GM12878 (cell line): ENCODE results near the gene LGALS4. TPM values are rescaled to one million over a fixed set of nuclear protein-coding genes. Genes with fewer than 3 reads are reported as not detected.

Experiments
- ATAC-seq: fragments of 200-7000 bp; cut with Tn5 transposase; 3 replicates; pipeline ENCODE4 v1.9.1; 2020; ENCODE audit warnings: mild to moderate bottlenecking, moderate library complexity
- BruUV-seq: library from RNA; stranded (reverse); fragments of 400-500 nt; replicated peaks from 2 replicates; lab custom pipeline; 2021; lab: Mats Ljungman, UMichigan
- CTCF ChIA-PET: fragments of 300-600 bp; sonication (Branson Sonifier 250); formaldehyde crosslinking; extraction: SDS; loops from one replicate; lab custom pipeline; 2021; ENCODE audit warnings: inconsistent platforms; lab: Yijun Ruan, JAX
- POLR2A ChIA-PET: fragments of 350-600 bp; formaldehyde crosslinking; extraction: SDS; loops from one replicate; lab custom pipeline; 2021; ENCODE audit warnings: inconsistent platforms; lab: Charles Lee
- RAD21 ChIA-PET: fragments of 300-600 bp; sonication (Branson Sonifier 250); formaldehyde crosslinking; loops from one replicate; lab custom pipeline; 2023; ENCODE audit warnings: antibody characterized with exemption; ENCODE audit not compliant: unreplicated experiment; lab: Charles Lee
- SMC1A ChIA-PET: fragments of 300-600 bp; sonication (Branson Sonifier 250); formaldehyde crosslinking; loops from one replicate; lab custom pipeline; 2023; ENCODE audit not compliant: unreplicated experiment, uncharacterized antibody; lab: Charles Lee
- DNase-seq: peaks from one replicate; pipeline ENCODE4 v3.0.0-alpha.2; 2011; ENCODE audit warnings: low read depth, low spot score
- FAIRE-seq: peaks from 3 replicates; lab custom pipeline; 2011; peaks lifted over from hg19 to GRCh38; lab: Jason Lieb, UNC
- H2AFZ ChIP-seq: 2 replicates; pipeline ENCODE4 v1.6.0; 2011; ENCODE audit warnings: low read depth, low read length, control low read depth; ENCODE audit not compliant: control insufficient read depth
- H3K27ac ChIP-seq: 2 replicates; pipeline ENCODE4 v1.5.1; 2011; ENCODE audit warnings: control low read depth; ENCODE audit not compliant: control insufficient read depth, insufficient read depth
- H3K27me3 ChIP-seq, 2 experiments: replicated peaks in 1 of 2; 2 replicates each; pipeline versions ENCODE4 v1.6.0 to v1.6.1; 2011; ENCODE audit warnings: low read length in 1 of 2; ENCODE audit not compliant: control insufficient read depth in 2 of 2, insufficient read depth in 2 of 2
- H3K36me3 ChIP-seq, 2 experiments: 2 replicates each; pipeline ENCODE4 v1.5.1; 2011; ENCODE audit warnings: low read length in 1 of 2; ENCODE audit not compliant: control insufficient read depth in 2 of 2, insufficient read depth in 2 of 2
- H3K4me1 ChIP-seq: 2 replicates; pipeline ENCODE4 v1.6.1; 2011; ENCODE audit warnings: mild to moderate bottlenecking, low read length, moderate library complexity, mixed read lengths; ENCODE audit not compliant: control insufficient read depth, insufficient read depth
- H3K4me2 ChIP-seq: 2 replicates; pipeline ENCODE4 v1.6.0; 2011; ENCODE audit warnings: control low read depth; ENCODE audit not compliant: control insufficient read depth, insufficient read depth
- H3K4me3 ChIP-seq: fragments of 200-600 bp; sonication (generic); 2 replicates; pipeline ENCODE4 v1.5.1; 2016
- H3K79me2 ChIP-seq: 2 replicates; pipeline ENCODE4 v1.6.0; 2011; ENCODE audit warnings: low read length; ENCODE audit not compliant: control insufficient read depth, insufficient read depth
- H3K9ac ChIP-seq: 2 replicates; pipeline ENCODE4 v1.8.0; 2011; ENCODE audit warnings: low read length, control low read depth, mixed read lengths; ENCODE audit not compliant: control insufficient read depth, insufficient read depth
- H3K9me3 ChIP-seq: replicated peaks from 3 replicates; pipeline ENCODE4 v1.5.1; 2011; ENCODE audit warnings: mild to moderate bottlenecking, low read length; ENCODE audit not compliant: control insufficient read depth, insufficient read depth
- H4K20me1 ChIP-seq: 2 replicates; pipeline ENCODE4 v1.6.0; 2011; ENCODE audit not compliant: control insufficient read depth, insufficient read depth
- ASH2L ChIP-seq: fragments of 300-600, 200-600 bp; sonication (generic); IDR thresholded peaks from 2 replicates; pipeline ENCODE4 v1.6.1; 2017; ENCODE audit warnings: low read depth, mild to moderate bottlenecking, borderline replicate concordance
- BHLHE40 ChIP-seq, 2 experiments: fragments of 450-650 bp in 1 of 2; IDR thresholded peaks; 2 replicates each; pipeline ENCODE4 v1.6.1; 2011 to 2017; ENCODE audit warnings: low read depth in 2 of 2, borderline replicate concordance in 1 of 2, improper control_type of control experiment in 1 of 2, low read length in 1 of 2, mild to moderate bottlenecking in 1 of 2
- ETV6 ChIP-seq, 2 experiments: fragments of 450-650 bp in 1 of 2; IDR thresholded peaks in 1 of 2; conservative IDR thresholded peaks in 1 of 2; 2 replicates each; pipeline ENCODE4 v1.6.1; 2014; ENCODE audit warnings: antibody characterized with exemption in 1 of 2, borderline replicate concordance in 1 of 2, low read depth in 1 of 2, mild to moderate bottlenecking in 1 of 2, moderate library complexity in 1 of 2
- FOXK2 ChIP-seq: fragments of 450-650 bp; IDR thresholded peaks from 2 replicates; pipeline ENCODE4 v1.6.1; 2017; ENCODE audit warnings: mild to moderate bottlenecking, moderate library complexity
- JUND ChIP-seq: IDR thresholded peaks from 2 replicates; pipeline ENCODE4 v1.6.1; 2012; ENCODE audit warnings: low read depth, mild to moderate bottlenecking, low read length, improper control_type of control experiment, moderate library complexity
- MTA2 ChIP-seq: fragments of 450-650 bp; IDR thresholded peaks from 2 replicates; pipeline ENCODE4 v1.6.1; 2016; ENCODE audit warnings: low read depth, mild to moderate bottlenecking, moderate library complexity
- MXI1 ChIP-seq: fragments of 150-350 bp; IDR thresholded peaks from 2 replicates; pipeline ENCODE4 v1.6.1; 2011; ENCODE audit warnings: low read depth, mild to moderate bottlenecking, inconsistent platforms, low read length, improper control_type of control experiment
- NBN ChIP-seq: fragments of 450-650 bp; IDR thresholded peaks from 2 replicates; pipeline ENCODE4 v1.6.1; 2016
- NFYB ChIP-seq: IDR thresholded peaks from 2 replicates; pipeline ENCODE4 v1.6.1; 2011; ENCODE audit warnings: low read depth, mild to moderate bottlenecking, low read length, improper control_type of control experiment, moderate library complexity; ENCODE audit not compliant: insufficient read depth
- NR2C2 ChIP-seq: IDR thresholded peaks from 2 replicates; pipeline ENCODE4 v1.6.1; 2011; ENCODE audit warnings: borderline replicate concordance, low read depth; ENCODE audit not compliant: control insufficient read depth, insufficient read length
- NR2F1 ChIP-seq: fragments of 450-650 bp; conservative IDR thresholded peaks from 2 replicates; pipeline ENCODE4 v1.6.1; 2017; ENCODE audit warnings: mild to moderate bottlenecking
- STAT3 ChIP-seq: IDR thresholded peaks from 2 replicates; pipeline ENCODE4 v1.6.1; 2011; ENCODE audit warnings: low read depth, low read length, improper control_type of control experiment
- WGBS: methylation state at CpG from one replicate; pipeline ENCODE4 v1.1.6; 2016; ENCODE audit warnings: low lambda C conversion rate; ENCODE audit not compliant: insufficient replicate concordance, insufficient coverage; ENCODE audit errors: missing lambda C conversion rate; 5-methylcytosine and 5-hydroxymethylcytosine counted together
- in situ Hi-C: fragments of 300-500 bp; cut with MboI; formaldehyde crosslinking; loops from 9 replicates; pipeline ENCODE4 v1.14.3; 2018; ENCODE audit warnings: mixed read lengths
- intact Hi-C: fragments of 100-400 bp; cut with micrococcal nuclease; formaldehyde crosslinking; loops from one replicate; pipeline ENCODE4 v1.14.2; 2022; ENCODE audit not compliant: unreplicated experiment
- polyA plus RNA-seq, 11 experiments: library from polyadenylated mRNA; depleted of rRNA in 4 of 11; unstranded in 6 of 11; stranded (reverse) in 5 of 11; fragments of >200 nt; fragmentation: Nextera tagmentation in 4 of 11; fragmentation: Illumina TruSeq in 1 of 11; extraction: Ambion mirVana in 4 of 11; extraction: Trizol in 1 of 11; gene quantifications; 1 replicate in 1 of 11; 2 replicates in 10 of 11; pipeline versions ENCODE4 v1.2.1 to v1.2.3, GENCODE V29; 2011 to 2016; ENCODE audit warnings: inconsistent platforms in 2 of 11, missing spikeins in 2 of 11, low read depth in 1 of 11
- total RNA-seq, 4 experiments: library from RNA; depleted of rRNA in 3 of 4; stranded (reverse); fragments of >200 nt in 3 of 4; fragmentation: Illumina TruSeq in 1 of 4; extraction: Trizol in 1 of 4; gene quantifications; 2 replicates each; pipeline versions ENCODE4 v1.2.1 to v1.2.3, GENCODE V29; 2013 to 2021
- TF ChIP-seq, protein P1 (sequence below): IDR thresholded peaks from 2 replicates; pipeline ENCODE4 v1.6.1; 2011; ENCODE audit warnings: borderline replicate concordance, low read depth, mild to moderate bottlenecking, moderate library complexity, low read length; ENCODE audit not compliant: insufficient read depth, poor library complexity, severe bottlenecking
- TF ChIP-seq, protein P2 (sequence below): fragments of 450-650 bp; IDR thresholded peaks from 2 replicates; pipeline ENCODE4 v1.6.1; 2016; ENCODE audit warnings: mild to moderate bottlenecking
- TF ChIP-seq, protein P3 (sequence below): fragments of 450-650 bp; IDR thresholded peaks from 2 replicates; pipeline ENCODE4 v1.6.1; 2017; ENCODE audit warnings: low read depth, mild to moderate bottlenecking, moderate library complexity
- TF ChIP-seq, protein P4 (sequence below): fragments of 450-650 bp; IDR thresholded peaks from 2 replicates; pipeline ENCODE4 v1.6.1; 2016; ENCODE audit warnings: mild to moderate bottlenecking

Gene LGALS4
- total and polyA plus RNA-seq, 10 of the 15 experiments (the other 5 are each of a cell fraction or from before 2014, with no cell fraction given), result 0.13 to 2.1 (median 0.26) TPM; not detected in 4

DNA sequence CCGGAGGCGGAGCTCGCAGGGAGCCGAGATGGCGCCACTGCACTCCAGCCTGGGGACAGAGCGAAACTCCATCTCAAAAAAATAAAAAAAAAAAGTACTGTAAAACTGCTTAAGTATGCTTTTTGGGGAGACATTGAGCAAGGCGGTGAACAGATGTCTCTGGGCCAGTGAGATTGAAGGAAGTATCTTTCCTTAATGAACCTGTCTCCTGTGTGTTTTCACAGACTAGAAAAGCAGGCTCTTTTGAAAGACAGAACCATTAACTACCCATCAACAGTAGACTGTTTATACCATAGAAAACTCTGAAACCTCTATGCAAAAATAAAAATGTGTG is 20.3 kb upstream of the LGALS4 start (continued):
- TF ChIP-seq, protein P1, sequence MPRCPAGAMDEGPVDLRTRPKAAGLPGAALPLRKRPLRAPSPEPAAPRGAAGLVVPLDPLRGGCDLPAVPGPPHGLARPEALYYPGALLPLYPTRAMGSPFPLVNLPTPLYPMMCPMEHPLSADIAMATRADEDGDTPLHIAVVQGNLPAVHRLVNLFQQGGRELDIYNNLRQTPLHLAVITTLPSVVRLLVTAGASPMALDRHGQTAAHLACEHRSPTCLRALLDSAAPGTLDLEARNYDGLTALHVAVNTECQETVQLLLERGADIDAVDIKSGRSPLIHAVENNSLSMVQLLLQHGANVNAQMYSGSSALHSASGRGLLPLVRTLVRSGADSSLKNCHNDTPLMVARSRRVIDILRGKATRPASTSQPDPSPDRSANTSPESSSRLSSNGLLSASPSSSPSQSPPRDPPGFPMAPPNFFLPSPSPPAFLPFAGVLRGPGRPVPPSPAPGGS, result no peak
- TF ChIP-seq STAT3 (no peak), ETV6 (conservative IDR thresholded peaks at IDR 0.05 in 1 of 2, IDR thresholded peaks at IDR 0.05 in 1 of 2; ENCODE audit: borderline replicate concordance in 1 of 2, low read depth in 1 of 2) (no peak), NFYB (no peak), MXI1 (no peak), ASH2L (no peak), NR2C2 (no peak), FOXK2 (no peak)

DNA sequence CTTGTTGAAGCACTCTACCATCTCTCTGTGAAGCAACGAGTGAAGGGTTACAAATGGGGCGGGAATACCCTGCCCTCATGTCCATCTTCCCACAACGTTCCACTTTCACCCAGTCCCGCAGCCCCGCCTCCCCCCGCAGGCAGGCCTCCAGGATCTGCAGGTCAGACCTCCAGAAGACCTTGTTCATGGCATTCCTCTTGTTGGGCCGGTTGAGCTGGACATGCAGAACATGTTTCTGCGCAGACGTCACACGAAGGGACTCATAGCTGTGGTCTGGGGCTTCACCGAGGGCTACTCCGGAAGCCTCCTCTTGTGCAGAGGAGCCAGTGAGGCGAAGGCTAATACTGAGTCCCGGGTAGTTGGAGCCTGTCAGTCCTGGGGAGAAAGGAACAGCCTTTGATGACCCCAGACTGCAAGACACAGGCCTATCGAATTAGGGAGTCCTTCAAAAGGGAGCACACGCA is 18.4 kb upstream of the LGALS4 start:
- H3K9me3 ChIP-seq, result no peaks in the 10 kb centered on the region
- H3K4me3 ChIP-seq, result peak overlapping the region; percentile 75
- in situ Hi-C loops (no loop called here), intact Hi-C loops (loop anchor here (10.0 kb wide), 2 partner anchors 54 to 286 kb away; no protein-coding TSS in a partner anchor)
- ChIA-PET RAD21 (interaction anchor here (0.6 to 2.2 kb wide), 16 partner anchors 11 to 429 kb away, joined by 3 to 21 read pairs (median 6); partner anchors contain the start of genes ACTN4, FAM98C, MAP4K1 and MRPS12), SMC1A (interaction anchor here (0.6 to 3.0 kb wide), 11 partner anchors 15 to 318 kb away, joined by 3 to 14 read pairs (median 4); partner anchors contain the start of genes NFKBIB and SIRT2), CTCF (interaction anchor here (0.6 to 2.6 kb wide), 9 partner anchors 17 to 426 kb away, joined by 3 to 14 read pairs (median 5); partner anchors contain the start of genes MRPS12, NFKBIB and SARS2), POLR2A (interaction anchor here (0.7 to 6.1 kb wide), 12 partner anchors 11 to 491 kb away, joined by 3 to 43 read pairs (median 6); partner anchors contain the start of genes ACTN4, MRPS12, RINL and SARS2)
- ATAC-seq, result peak; percentile 91
- H2AFZ ChIP-seq, result peak overlapping the region; percentile 96
- BruUV-seq, result TSS peak; percentile 87
- peak overlapping the region; percentile 95 for H3K27ac ChIP-seq
- DNase-seq, result no peak
- peak; percentile 75 for FAIRE-seq
- peak overlapping the region; percentile 87 for H3K4me2 ChIP-seq
- H3K79me2 ChIP-seq, result peaks cover 11% of the 10 kb centered on the region
- H3K36me3 ChIP-seq, result peaks cover 3 to 4% of the 10 kb centered on the region in 2 experiments; a peak in 3 of 4 replicates
- no peaks in the 10 kb centered on the region for H3K27me3 ChIP-seq
- 1% methylated on average over 16 of the region's 16 CpGs for WGBS
- peak overlapping the region; percentile 94 for H3K9ac ChIP-seq
- H4K20me1 ChIP-seq, result no peaks in the 10 kb centered on the region
- H3K4me1 ChIP-seq, result no peaks in the 10 kb centered on the region; the same call in 1 of the 2 replicates
- TF ChIP-seq NBN, result no peak; the same call in none of the 2 replicates
- TF ChIP-seq, protein P2, sequence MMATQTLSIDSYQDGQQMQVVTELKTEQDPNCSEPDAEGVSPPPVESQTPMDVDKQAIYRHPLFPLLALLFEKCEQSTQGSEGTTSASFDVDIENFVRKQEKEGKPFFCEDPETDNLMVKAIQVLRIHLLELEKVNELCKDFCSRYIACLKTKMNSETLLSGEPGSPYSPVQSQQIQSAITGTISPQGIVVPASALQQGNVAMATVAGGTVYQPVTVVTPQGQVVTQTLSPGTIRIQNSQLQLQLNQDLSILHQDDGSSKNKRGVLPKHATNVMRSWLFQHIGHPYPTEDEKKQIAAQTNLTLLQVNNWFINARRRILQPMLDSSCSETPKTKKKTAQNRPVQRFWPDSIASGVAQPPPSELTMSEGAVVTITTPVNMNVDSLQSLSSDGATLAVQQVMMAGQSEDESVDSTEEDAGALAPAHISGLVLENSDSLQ, result peak; percentile 82
- no peak for TF ChIP-seq BHLHE40 (IDR thresholded peaks at IDR 0.05; ENCODE audit: borderline replicate concordance in 1 of 2, low read depth in 2 of 2, low read length in 1 of 2)
- TF ChIP-seq, protein P3, sequence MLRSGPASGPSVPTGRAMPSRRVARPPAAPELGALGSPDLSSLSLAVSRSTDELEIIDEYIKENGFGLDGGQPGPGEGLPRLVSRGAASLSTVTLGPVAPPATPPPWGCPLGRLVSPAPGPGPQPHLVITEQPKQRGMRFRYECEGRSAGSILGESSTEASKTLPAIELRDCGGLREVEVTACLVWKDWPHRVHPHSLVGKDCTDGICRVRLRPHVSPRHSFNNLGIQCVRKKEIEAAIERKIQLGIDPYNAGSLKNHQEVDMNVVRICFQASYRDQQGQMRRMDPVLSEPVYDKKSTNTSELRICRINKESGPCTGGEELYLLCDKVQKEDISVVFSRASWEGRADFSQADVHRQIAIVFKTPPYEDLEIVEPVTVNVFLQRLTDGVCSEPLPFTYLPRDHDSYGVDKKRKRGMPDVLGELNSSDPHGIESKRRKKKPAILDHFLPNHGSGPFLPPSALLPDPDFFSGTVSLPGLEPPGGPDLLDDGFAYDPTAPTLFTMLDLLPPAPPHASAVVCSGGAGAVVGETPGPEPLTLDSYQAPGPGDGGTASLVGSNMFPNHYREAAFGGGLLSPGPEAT, result 0 out of 2 replicates have a peak, but pooled peaks have one; percentile 18
- TF ChIP-seq, protein P4, sequence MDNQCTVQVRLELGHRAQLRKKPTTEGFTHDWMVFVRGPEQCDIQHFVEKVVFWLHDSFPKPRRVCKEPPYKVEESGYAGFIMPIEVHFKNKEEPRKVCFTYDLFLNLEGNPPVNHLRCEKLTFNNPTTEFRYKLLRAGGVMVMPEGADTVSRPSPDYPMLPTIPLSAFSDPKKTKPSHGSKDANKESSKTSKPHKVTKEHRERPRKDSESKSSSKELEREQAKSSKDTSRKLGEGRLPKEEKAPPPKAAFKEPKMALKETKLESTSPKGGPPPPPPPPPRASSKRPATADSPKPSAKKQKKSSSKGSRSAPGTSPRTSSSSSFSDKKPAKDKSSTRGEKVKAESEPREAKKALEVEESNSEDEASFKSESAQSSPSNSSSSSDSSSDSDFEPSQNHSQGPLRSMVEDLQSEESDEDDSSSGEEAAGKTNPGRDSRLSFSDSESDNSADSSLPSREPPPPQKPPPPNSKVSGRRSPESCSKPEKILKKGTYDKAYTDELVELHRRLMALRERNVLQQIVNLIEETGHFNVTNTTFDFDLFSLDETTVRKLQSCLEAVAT, result peak; percentile 64; the same call in 1 of the 2 replicates
- peak; percentile 29; the same call in 1 of the 2 replicates for TF ChIP-seq MTA2
- TF ChIP-seq NR2F1, result no peak
- no peak for TF ChIP-seq JUND
